SK-N-SH treated with all-trans-retinoic acid at 6 μM for 48 hours (cell line): ENCODE results near the gene FKBP2.

Experiments
- GLIS3 ChIP-seq: fragments of 250-450 bp; sonication (Bioruptor Pico); IDR thresholded peaks from 2 replicates; pipeline ENCODE4 v1.5.0; 2020; ENCODE audit warnings: mild to moderate bottlenecking, moderate library complexity
- ISL1 ChIP-seq: fragments of 250-450 bp; sonication (Bioruptor Pico); IDR thresholded peaks from 2 replicates; pipeline ENCODE4 v2.1.2; 2022; ENCODE audit warnings: mild to moderate bottlenecking, moderate library complexity
- PATZ1 ChIP-seq: fragments of 250-450 bp; sonication (Bioruptor Pico); IDR thresholded peaks from 2 replicates; pipeline ENCODE4 v1.8.0; 2020; ENCODE audit warnings: mild to moderate bottlenecking, moderate library complexity, borderline replicate concordance
- SNAI2 ChIP-seq: fragments of 250-450 bp; sonication (Bioruptor Pico); IDR thresholded peaks from 2 replicates; pipeline ENCODE4 v1.5.0; 2020; ENCODE audit warnings: mild to moderate bottlenecking, moderate library complexity

- TF ChIP-seq ISL1 (CRISPR knock-in tag) = no peak
- no peak for TF ChIP-seq GLIS3 (CRISPR knock-in tag)
- TF ChIP-seq PATZ1 (CRISPR knock-in tag) = no peak
- TF ChIP-seq SNAI2 = no peak
Observed at GRCh38 chr11:64291262-64291751, 50.4 kb downstream of the FKBP2 start, which contains the start of gene KCNK4.
